ENCODE results near the gene DDX55.

The DDX55 gene

GRCh38 chr12:123656392-123656791 lies 54.5 kb downstream of the DDX55 start:
- H4K20me1 ChIP-seq (ENCODE audit: insufficient read depth, low read length), result no peaks in the 10 kb centered on the region
- no peak overlapping the region for H3K4me2 ChIP-seq (ENCODE audit: low read length)
- no peaks in the 10 kb centered on the region for H3K27me3 ChIP-seq (ENCODE audit: insufficient read depth, low read length)
- no peaks in the 10 kb centered on the region for H3K9me3 ChIP-seq (ENCODE audit: low read length)
- H2AFZ ChIP-seq (ENCODE audit: low read length), result no peak overlapping the region
- H3K9me2 ChIP-seq (ENCODE audit: low read depth, low read length), result no peaks in the 10 kb centered on the region
- no peak overlapping the region for H3K9ac ChIP-seq (ENCODE audit: low read length)
- peaks cover 20% of the 10 kb centered on the region for H3K4me1 ChIP-seq (ENCODE audit: insufficient read depth, low read length, severe bottlenecking)
- H3K79me2 ChIP-seq (ENCODE audit: insufficient read depth, low read length), result no peaks in the 10 kb centered on the region
- H3K27ac ChIP-seq (ENCODE audit: low read depth, low read length, poor library complexity, severe bottlenecking), result no peak overlapping the region
- no peak overlapping the region for H3K4me3 ChIP-seq (ENCODE audit: low read depth, low read length, poor library complexity, severe bottlenecking)
- H3F3A ChIP-seq (ENCODE audit: insufficient read depth, low read length), result no peaks in the 10 kb centered on the region
- TF ChIP-seq, protein P1, sequence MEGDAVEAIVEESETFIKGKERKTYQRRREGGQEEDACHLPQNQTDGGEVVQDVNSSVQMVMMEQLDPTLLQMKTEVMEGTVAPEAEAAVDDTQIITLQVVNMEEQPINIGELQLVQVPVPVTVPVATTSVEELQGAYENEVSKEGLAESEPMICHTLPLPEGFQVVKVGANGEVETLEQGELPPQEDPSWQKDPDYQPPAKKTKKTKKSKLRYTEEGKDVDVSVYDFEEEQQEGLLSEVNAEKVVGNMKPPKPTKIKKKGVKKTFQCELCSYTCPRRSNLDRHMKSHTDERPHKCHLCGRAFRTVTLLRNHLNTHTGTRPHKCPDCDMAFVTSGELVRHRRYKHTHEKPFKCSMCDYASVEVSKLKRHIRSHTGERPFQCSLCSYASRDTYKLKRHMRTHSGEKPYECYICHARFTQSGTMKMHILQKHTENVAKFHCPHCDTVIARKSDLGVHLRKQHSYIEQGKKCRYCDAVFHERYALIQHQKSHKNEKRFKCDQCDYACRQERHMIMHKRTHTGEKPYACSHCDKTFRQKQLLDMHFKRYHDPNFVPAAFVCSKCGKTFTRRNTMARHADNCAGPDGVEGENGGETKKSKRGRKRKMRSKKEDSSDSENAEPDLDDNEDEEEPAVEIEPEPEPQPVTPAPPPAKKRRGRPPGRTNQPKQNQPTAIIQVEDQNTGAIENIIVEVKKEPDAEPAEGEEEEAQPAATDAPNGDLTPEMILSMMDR (IDR thresholded peaks at IDR 0.05; ENCODE audit: low read length), result no peak
- TF ChIP-seq EZH2 (IDR thresholded peaks at IDR 0.05; ENCODE audit: borderline replicate concordance, low read length), result no peak
- H3K36me3 ChIP-seq (ENCODE audit: insufficient read depth, low read length), result peaks cover 62% of the 10 kb centered on the region

DNA sequence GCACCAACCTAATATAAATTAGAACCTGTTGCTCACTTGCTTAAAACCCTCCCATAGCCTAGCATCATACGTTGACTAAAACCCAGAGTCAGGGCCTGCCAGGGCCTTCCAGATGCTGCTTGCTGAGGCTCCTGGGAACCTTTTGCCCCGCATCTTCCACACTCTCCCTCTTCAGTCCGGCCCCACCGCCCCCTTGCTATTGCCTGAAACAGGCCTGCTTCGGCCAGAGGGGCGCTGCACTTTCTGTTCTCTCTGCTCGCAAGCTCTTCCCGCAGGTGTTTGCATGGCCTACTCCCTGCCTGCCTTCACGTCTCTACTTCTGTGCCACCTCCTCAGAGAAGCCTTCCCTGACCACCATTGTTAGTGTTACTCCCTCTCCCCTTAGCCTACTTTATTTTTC lies 55.3 kb downstream of the DDX55 start:
- Histone ChIP-seq H3K36me3 (ENCODE audit: insufficient read depth, low read length) (peaks cover 56% of the 10 kb centered on the region), H3K9ac (ENCODE audit: low read length) (no peak overlapping the region)
- TF ChIP-seq, protein P1 (IDR thresholded peaks at IDR 0.05; ENCODE audit: low read length), result no peak
- no peak for TF ChIP-seq EZH2 (IDR thresholded peaks at IDR 0.05; ENCODE audit: borderline replicate concordance, low read length)

DNA sequence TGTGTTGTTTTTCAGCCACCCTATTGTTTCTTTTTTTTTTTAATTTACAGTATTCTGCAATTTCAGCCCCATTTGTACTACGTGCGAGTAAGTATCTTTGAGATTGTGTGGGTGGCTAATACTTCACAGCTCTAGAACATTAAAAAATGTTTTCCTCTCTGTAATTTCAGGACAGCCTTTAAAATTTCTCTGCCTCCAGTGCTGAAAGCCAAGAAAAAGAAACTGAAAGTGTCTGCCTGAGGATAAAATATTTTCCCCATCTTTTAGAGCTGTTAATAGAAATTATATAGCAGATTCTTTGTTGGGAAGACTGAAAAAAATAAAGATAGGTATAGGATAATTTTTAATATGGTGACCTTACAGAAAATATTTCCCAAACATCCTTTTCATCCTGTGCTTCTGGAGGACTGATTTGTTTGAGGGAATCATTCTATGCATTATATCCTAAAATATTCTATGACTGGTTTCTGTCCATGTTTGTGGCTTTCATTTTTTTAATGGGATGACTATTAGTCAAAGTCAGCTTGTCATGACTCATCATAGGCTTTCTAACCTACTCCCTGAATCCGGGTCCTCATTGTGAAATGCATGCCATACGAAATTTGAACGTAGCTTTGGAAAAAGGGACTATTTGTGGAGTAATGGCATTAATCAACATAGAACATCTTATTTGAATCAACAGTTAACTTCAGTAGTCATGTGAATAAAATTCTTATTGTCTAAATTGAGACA lies 58.3 kb downstream of the DDX55 start:
- no peaks in the 10 kb centered on the region for H3F3A ChIP-seq (ENCODE audit: insufficient read depth, low read length)
- no peaks in the 10 kb centered on the region for H3K27me3 ChIP-seq (ENCODE audit: insufficient read depth, low read length)
- H3K79me2 ChIP-seq (ENCODE audit: insufficient read depth, low read length), result no peaks in the 10 kb centered on the region
- no peak overlapping the region for H3K27ac ChIP-seq (ENCODE audit: low read depth, low read length, poor library complexity, severe bottlenecking)
- H2AFZ ChIP-seq (ENCODE audit: low read length), result no peak overlapping the region
- H3K9me2 ChIP-seq (ENCODE audit: low read depth, low read length), result no peaks in the 10 kb centered on the region
- H4K20me1 ChIP-seq (ENCODE audit: insufficient read depth, low read length), result no peaks in the 10 kb centered on the region
- TF ChIP-seq, protein P1 (IDR thresholded peaks at IDR 0.05; ENCODE audit: low read length), result no peak
- TF ChIP-seq EZH2 (IDR thresholded peaks at IDR 0.05; ENCODE audit: borderline replicate concordance, low read length), result no peak
- H3K4me1 ChIP-seq (ENCODE audit: insufficient read depth, low read length, severe bottlenecking), result peaks cover 8% of the 10 kb centered on the region
- H3K4me2 ChIP-seq (ENCODE audit: low read length), result no peak overlapping the region
- H3K9ac ChIP-seq (ENCODE audit: low read length), result no peak overlapping the region
- peaks cover 51% of the 10 kb centered on the region for H3K36me3 ChIP-seq (ENCODE audit: insufficient read depth, low read length)
- H3K4me3 ChIP-seq (ENCODE audit: low read depth, low read length, poor library complexity, severe bottlenecking), result no peak overlapping the region
- H3K9me3 ChIP-seq (ENCODE audit: low read length), result no peaks in the 10 kb centered on the region

More for the DNA sequence above, 55.3 kb downstream of the DDX55 start:
- Histone ChIP-seq H3K79me2 (ENCODE audit: insufficient read depth, low read length) (no peaks in the 10 kb centered on the region), H3K27ac (ENCODE audit: low read depth, low read length, poor library complexity, severe bottlenecking) (no peak overlapping the region), H3K4me1 (ENCODE audit: insufficient read depth, low read length, severe bottlenecking) (peaks cover 20% of the 10 kb centered on the region), H3K4me2 (ENCODE audit: low read length) (no peak overlapping the region), H3K4me3 (ENCODE audit: low read depth, low read length, poor library complexity, severe bottlenecking) (no peak overlapping the region), H3F3A (ENCODE audit: insufficient read depth, low read length) (no peaks in the 10 kb centered on the region), H3K9me3 (ENCODE audit: low read length) (no peaks in the 10 kb centered on the region), H3K9me2 (ENCODE audit: low read depth, low read length) (no peaks in the 10 kb centered on the region), H2AFZ (ENCODE audit: low read length) (no peak overlapping the region), H3K27me3 (ENCODE audit: insufficient read depth, low read length) (no peaks in the 10 kb centered on the region), H4K20me1 (ENCODE audit: insufficient read depth, low read length) (no peaks in the 10 kb centered on the region)

All from OCI-LY1 (cell line).